Right atrium auricular region (tissue), 2 donors: ENCODE results near the gene MPZ. TPM values are rescaled to one million over a fixed set of nuclear protein-coding genes. Genes with fewer than 3 reads are reported as not detected.

Experiments used
- DNase-seq: peaks from one replicate; pipeline ENCODE4 v3.0.0-alpha.2; 2019; ENCODE audit warnings: low spot score
- H3K27ac ChIP-seq, 2 donors: fragments of 200-600 bp; sonication (generic); 1 replicate in 1 of 2; 2 replicates in 1 of 2; pipeline ENCODE4 v1.5.1; 2016 to 2019
- H3K27me3 ChIP-seq, 2 donors: fragments of 200-600 bp; sonication (generic); one replicate each; pipeline versions ENCODE4 v1.5.1 to v1.6.0; 2017 to 2019
- H3K36me3 ChIP-seq: fragments of 200-600 bp; sonication (generic); one replicate; pipeline ENCODE4 v1.5.1; 2016
- H3K4me1 ChIP-seq, 2 donors: fragments of 200-600 bp; sonication (generic); one replicate each; pipeline versions ENCODE4 v1.5.1 to v1.6.0; 2017 to 2019
- H3K4me3 ChIP-seq, 2 donors: fragments of 200-600 bp; sonication (generic); 1 replicate in 1 of 2; 2 replicates in 1 of 2; pipeline ENCODE4 v1.5.1; 2017 to 2019; ENCODE audit warnings: mild to moderate bottlenecking in 1 of 2, moderate library complexity in 1 of 2
- H3K9me3 ChIP-seq, 2 donors: fragments of 200-600 bp; sonication (generic); one replicate each; pipeline ENCODE4 v1.5.1; 2019
- total RNA-seq, 2 donors: library from RNA; depleted of rRNA; stranded (reverse); fragments of >200 nt; gene quantifications; one replicate each; pipeline ENCODE4 v1.1.0, GENCODE V29; 2016
- TF ChIP-seq, protein P1 (sequence below), 2 donors: fragments of 200-600 bp; sonication (generic); IDR thresholded peaks; one replicate each; pipeline ENCODE4 v1.5.1; 2019; ENCODE audit warnings: antibody characterized with exemption in 2 of 2

The MPZ gene
- total RNA-seq = 1 to 10 TPM; 1.7 to 5.1 TPM

DNA sequence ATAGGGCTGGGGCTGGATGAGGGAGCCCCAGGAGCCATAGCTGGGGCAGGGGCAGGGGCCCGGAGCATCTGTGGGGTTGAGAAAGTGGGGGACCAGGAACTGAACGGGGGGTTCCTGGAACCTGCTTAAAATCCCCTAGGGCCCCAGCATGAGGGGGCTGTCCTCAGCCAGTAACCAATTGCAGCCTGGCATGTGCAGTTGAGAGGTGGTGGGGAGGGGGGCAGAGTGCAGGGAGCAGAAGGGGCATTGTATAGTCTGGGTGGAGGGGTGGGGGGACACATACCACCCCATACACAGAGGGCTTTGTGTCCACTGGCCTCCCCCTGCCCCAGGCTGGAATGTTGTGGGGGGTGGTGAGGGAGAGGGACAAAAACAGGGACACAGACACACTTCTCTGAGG is at the start of gene MPZ:
Gene MPZ (minus strand): TSS at position 101 of the 400 bp plus-strand sequence. CDS start 63 bp downstream, at position 38.
- no peak for DNase-seq
- no peaks in the 10 kb centered on the region for H3K9me3 ChIP-seq
- no peak within 1 kb of the TSS for H3K27ac ChIP-seq
- TF ChIP-seq, protein P1, sequence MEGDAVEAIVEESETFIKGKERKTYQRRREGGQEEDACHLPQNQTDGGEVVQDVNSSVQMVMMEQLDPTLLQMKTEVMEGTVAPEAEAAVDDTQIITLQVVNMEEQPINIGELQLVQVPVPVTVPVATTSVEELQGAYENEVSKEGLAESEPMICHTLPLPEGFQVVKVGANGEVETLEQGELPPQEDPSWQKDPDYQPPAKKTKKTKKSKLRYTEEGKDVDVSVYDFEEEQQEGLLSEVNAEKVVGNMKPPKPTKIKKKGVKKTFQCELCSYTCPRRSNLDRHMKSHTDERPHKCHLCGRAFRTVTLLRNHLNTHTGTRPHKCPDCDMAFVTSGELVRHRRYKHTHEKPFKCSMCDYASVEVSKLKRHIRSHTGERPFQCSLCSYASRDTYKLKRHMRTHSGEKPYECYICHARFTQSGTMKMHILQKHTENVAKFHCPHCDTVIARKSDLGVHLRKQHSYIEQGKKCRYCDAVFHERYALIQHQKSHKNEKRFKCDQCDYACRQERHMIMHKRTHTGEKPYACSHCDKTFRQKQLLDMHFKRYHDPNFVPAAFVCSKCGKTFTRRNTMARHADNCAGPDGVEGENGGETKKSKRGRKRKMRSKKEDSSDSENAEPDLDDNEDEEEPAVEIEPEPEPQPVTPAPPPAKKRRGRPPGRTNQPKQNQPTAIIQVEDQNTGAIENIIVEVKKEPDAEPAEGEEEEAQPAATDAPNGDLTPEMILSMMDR (IDR thresholded peaks at IDR 0.05) = no peak
- no peaks in the 10 kb centered on the region for H3K36me3 ChIP-seq
- peaks cover 0 to 24% of the 10 kb centered on the region in 2 donors for H3K4me1 ChIP-seq
- no peaks in the 10 kb centered on the region for H3K27me3 ChIP-seq
- no peak within 1 kb of the TSS for H3K4me3 ChIP-seq

DNA sequence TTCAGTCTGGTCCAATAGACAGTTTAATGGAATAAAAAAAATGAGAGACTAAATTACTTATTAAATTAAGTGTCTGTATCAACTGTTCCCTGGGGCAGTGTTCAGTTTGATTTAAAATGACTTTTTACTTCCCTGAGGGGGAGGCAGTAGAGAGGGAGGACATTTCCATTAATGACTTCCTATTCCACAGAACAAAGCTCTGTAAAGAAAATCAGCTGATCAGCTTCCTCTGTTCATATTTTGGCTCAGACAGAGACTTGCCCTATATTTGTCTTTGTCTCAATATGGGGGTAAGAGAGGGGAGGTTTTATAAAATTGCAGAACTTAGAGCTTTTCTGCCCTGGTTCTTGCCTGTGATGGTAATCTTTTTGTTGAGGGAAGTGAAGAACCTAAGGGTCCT is 49.5 kb upstream of the MPZ start:
- TF ChIP-seq, protein P1 (IDR thresholded peaks at IDR 0.05) = no peak
- no peak for DNase-seq
- peak overlapping the region in 1 of 2 donors; percentile 16 for H3K27ac ChIP-seq
- H3K36me3 ChIP-seq = peaks cover 9% of the 10 kb centered on the region
- H3K9me3 ChIP-seq = no peaks in the 10 kb centered on the region
- H3K4me3 ChIP-seq = no peak overlapping the region
- no peaks in the 10 kb centered on the region for H3K4me1 ChIP-seq
- H3K27me3 ChIP-seq = no peaks in the 10 kb centered on the region

DNA sequence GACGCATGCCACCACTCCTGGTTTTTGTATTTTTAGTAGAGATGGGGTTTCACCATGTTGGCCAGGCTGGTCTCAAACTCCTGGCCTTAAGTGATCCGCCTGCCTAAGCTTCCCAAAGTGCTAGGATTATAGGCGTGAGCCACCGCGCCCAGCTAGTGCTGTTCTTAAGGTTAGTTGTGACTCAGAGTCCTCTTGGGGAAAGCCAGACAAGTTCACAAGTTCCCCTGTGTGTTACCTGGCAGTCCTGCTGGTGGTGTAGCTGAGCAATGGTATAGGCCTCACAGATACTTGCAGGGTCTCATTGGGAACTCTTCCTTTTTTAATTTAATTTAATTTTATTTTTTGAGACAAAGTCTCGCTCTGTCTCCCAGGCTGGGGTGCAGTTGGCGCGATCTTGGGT is 47.3 kb upstream of the MPZ start:
- H3K27me3 ChIP-seq = no peaks in the 10 kb centered on the region
- no peaks in the 10 kb centered on the region for H3K4me1 ChIP-seq
- H3K4me3 ChIP-seq = no peak overlapping the region
- H3K9me3 ChIP-seq = no peaks in the 10 kb centered on the region
- TF ChIP-seq, protein P1 (IDR thresholded peaks at IDR 0.05) = no peak
- no peak for DNase-seq
- peaks cover 9% of the 10 kb centered on the region for H3K36me3 ChIP-seq
- H3K27ac ChIP-seq = no peak overlapping the region

DNA sequence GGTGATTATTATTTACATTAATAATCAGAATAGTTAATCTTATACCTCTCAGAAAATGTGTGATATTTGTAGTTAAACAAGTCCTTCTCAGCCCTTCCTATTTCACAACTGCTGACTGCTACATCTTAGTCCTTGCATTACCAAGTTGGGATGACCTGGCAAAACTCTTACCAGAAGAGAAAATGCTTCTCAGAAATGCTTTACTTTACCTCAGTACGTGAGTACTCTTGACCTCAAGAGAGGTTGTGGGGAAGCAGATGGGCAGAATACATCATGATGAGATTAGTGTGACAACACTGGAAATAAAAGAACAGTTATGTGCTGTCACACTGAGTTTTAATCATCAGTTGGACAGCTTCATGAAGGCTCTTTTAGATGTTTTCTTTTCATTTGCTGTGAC is 41.7 kb upstream of the MPZ start:
- H3K36me3 ChIP-seq = peaks cover 9% of the 10 kb centered on the region
- no peaks in the 10 kb centered on the region for H3K27me3 ChIP-seq
- no peak overlapping the region for H3K4me3 ChIP-seq
- H3K4me1 ChIP-seq = no peaks in the 10 kb centered on the region
- TF ChIP-seq, protein P1 (IDR thresholded peaks at IDR 0.05) = no peak
- H3K27ac ChIP-seq = no peak overlapping the region
- no peaks in the 10 kb centered on the region for H3K9me3 ChIP-seq
- no peak for DNase-seq

DNA sequence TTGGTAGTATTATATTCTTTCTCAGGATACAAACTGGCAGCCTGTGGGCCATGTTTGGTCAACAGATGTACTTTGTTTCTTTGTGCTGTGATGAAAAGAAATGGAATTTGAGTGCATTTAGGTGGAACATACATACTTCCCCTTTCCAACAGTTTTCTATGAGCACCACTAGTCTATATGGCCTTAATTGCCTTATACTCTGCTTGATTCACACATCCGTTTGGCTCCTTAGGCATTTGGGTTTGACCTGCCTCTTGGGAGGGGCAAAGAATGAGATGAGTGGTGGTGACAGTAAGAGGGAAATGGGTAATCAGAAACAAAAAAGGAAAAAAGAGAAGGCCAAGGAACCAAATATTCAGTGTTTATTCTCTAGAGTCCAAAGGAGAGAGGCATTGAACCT is 40.9 kb upstream of the MPZ start:
- no peak overlapping the region for H3K27ac ChIP-seq
- peaks cover 16% of the 10 kb centered on the region for H3K36me3 ChIP-seq

DNA sequence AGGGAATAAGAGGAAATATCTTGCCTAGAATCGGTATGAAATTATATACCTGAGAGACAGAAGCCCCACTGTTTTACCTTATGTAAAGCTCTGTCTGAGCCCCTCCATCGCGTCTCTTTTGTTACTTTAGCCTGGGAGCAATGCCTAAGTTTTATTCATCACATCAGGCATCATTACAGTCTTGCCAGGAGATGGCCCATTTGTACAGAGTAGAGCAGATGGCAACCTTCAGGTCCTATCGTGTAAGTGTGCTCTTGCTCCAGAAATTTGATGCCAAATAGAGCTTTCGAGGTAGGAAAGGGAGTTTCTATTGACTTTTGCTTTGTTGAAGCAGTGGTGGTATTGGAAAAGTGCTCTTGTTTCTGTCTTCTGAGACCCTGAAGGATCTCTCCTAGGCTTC is 33.1 kb upstream of the MPZ start:
- no peaks in the 10 kb centered on the region for H3K27me3 ChIP-seq
- peaks cover 52% of the 10 kb centered on the region for H3K36me3 ChIP-seq
- TF ChIP-seq, protein P1 (IDR thresholded peaks at IDR 0.05) = no peak
- H3K4me3 ChIP-seq = no peak overlapping the region
- H3K4me1 ChIP-seq = no peaks in the 10 kb centered on the region
- no peak overlapping the region for H3K27ac ChIP-seq
- no peaks in the 10 kb centered on the region for H3K9me3 ChIP-seq
- no peak for DNase-seq

More for the DNA sequence above, 40.9 kb upstream of the MPZ start:
- Histone ChIP-seq H3K4me3 (no peak overlapping the region), H3K4me1 (no peaks in the 10 kb centered on the region), H3K27me3 (no peaks in the 10 kb centered on the region), H3K9me3 (no peaks in the 10 kb centered on the region)
- DNase-seq = no peak
- TF ChIP-seq, protein P1 (IDR thresholded peaks at IDR 0.05) = no peak
